WTC11 (cell line): ENCODE results near the gene HPX. TPM values are rescaled to one million over a fixed set of nuclear protein-coding genes. Genes with fewer than 3 reads are reported as not detected.

Experiments
- ATAC-seq: fragments of 200-7000 bp; cut with Tn5 transposase; 2 replicates; pipeline ENCODE4 v1.10.0; 2021; ENCODE audit warnings: mild to moderate bottlenecking, moderate library complexity
- CTCF ChIA-PET: fragments of 300-600 bp; sonication (Branson Sonifier 250); formaldehyde crosslinking; loops from one replicate; lab custom pipeline; 2021; ENCODE audit warnings: antibody characterized with exemption; lab: Charles Lee
- POLR2A ChIA-PET: fragments of 350-600 bp; sonication (Branson Sonifier 250); formaldehyde crosslinking; loops from one replicate; lab custom pipeline; 2021; ENCODE audit warnings: antibody characterized with exemption; lab: Charles Lee
- DNase-seq: peaks from one replicate; pipeline ENCODE4 v3.0.0; 2021; ENCODE audit warnings: low spot score
- H3K27ac Mint-ChIP-seq: 2 replicates; pipeline ENCODE4 v1.8.0; 2021; ENCODE audit warnings: mixed read lengths
- H3K27me3 Mint-ChIP-seq: 2 replicates; pipeline ENCODE4 v1.8.0; 2021; ENCODE audit warnings: low read depth, mild to moderate bottlenecking, moderate library complexity, mixed read lengths
- H3K36me3 Mint-ChIP-seq: 2 replicates; pipeline ENCODE4 v1.8.0; 2021; ENCODE audit warnings: mixed read lengths
- H3K4me1 Mint-ChIP-seq: 2 replicates; pipeline ENCODE4 v1.8.0; 2022; ENCODE audit warnings: mixed read lengths
- H3K4me3 Mint-ChIP-seq: 2 replicates; pipeline ENCODE4 v1.8.0; 2021; ENCODE audit warnings: mild to moderate bottlenecking, moderate library complexity, mixed read lengths
- H3K9me3 Mint-ChIP-seq: 2 replicates; pipeline ENCODE4 v1.8.0; 2021; ENCODE audit warnings: mixed read lengths
- ATF1 ChIP-seq: sonication (generic); formaldehyde crosslinking; IDR thresholded peaks from 2 replicates; pipeline ENCODE4 v1.8.1; 2023; ENCODE audit warnings: mild to moderate bottlenecking, moderate library complexity, missing genetic modification reagents
- ATF6 ChIP-seq: sonication (generic); formaldehyde crosslinking; IDR thresholded peaks from 2 replicates; pipeline ENCODE4 v1.8.1; 2023; ENCODE audit warnings: mild to moderate bottlenecking, missing genetic modification reagents
- EMX1 ChIP-seq: fragments of 250-450 bp; sonication (Bioruptor Pico); IDR thresholded peaks from 2 replicates; pipeline ENCODE4 v1.8.0; 2021; ENCODE audit warnings: mild to moderate bottlenecking
- FOXP1 ChIP-seq: sonication (generic); formaldehyde crosslinking; IDR thresholded peaks from 2 replicates; pipeline ENCODE4 v1.8.0; 2022; ENCODE audit warnings: missing genetic modification reagents, mild to moderate bottlenecking, moderate library complexity, borderline replicate concordance
- GABPB1 ChIP-seq: sonication (generic); formaldehyde crosslinking; IDR thresholded peaks from 2 replicates; pipeline ENCODE4 v1.8.1; 2023; ENCODE audit warnings: mild to moderate bottlenecking, missing genetic modification reagents
- JUN ChIP-seq: sonication (generic); formaldehyde crosslinking; IDR thresholded peaks from 2 replicates; pipeline ENCODE4 v1.8.0; 2023; ENCODE audit warnings: mild to moderate bottlenecking, missing genetic modification reagents
- KAT7 ChIP-seq: sonication (generic); formaldehyde crosslinking; IDR thresholded peaks from 2 replicates; pipeline ENCODE4 v1.8.1; 2023; ENCODE audit warnings: missing genetic modification reagents, mild to moderate bottlenecking, borderline replicate concordance
- NR1H2 ChIP-seq: sonication (generic); formaldehyde crosslinking; IDR thresholded peaks from 2 replicates; pipeline ENCODE4 v1.9.0; 2021; ENCODE audit warnings: mild to moderate bottlenecking, moderate library complexity, missing genetic modification reagents
- SP1 ChIP-seq: sonication (generic); formaldehyde crosslinking; conservative IDR thresholded peaks from 2 replicates; pipeline ENCODE4 v1.8.1; 2022; ENCODE audit warnings: missing genetic modification reagents
- TEAD1 ChIP-seq: sonication (generic); formaldehyde crosslinking; IDR thresholded peaks from 2 replicates; pipeline ENCODE4 v1.8.0; 2022; ENCODE audit warnings: mild to moderate bottlenecking, missing genetic modification reagents
- TP53 ChIP-seq: sonication (generic); formaldehyde crosslinking; IDR thresholded peaks from 2 replicates; pipeline ENCODE4 v1.8.1; 2023; ENCODE audit warnings: mild to moderate bottlenecking, missing genetic modification reagents
- ZNF121 ChIP-seq: sonication (generic); formaldehyde crosslinking; IDR thresholded peaks from 2 replicates; pipeline ENCODE4 v1.8.0; 2023; ENCODE audit warnings: missing genetic modification reagents
- ZNF281 ChIP-seq: sonication (generic); formaldehyde crosslinking; IDR thresholded peaks from 2 replicates; pipeline ENCODE4 v1.8.0; 2023; ENCODE audit warnings: mild to moderate bottlenecking, missing genetic modification reagents
- ZNF317 ChIP-seq: sonication (generic); formaldehyde crosslinking; IDR thresholded peaks from 2 replicates; pipeline ENCODE4 v1.8.1; 2023; ENCODE audit warnings: low read depth, mild to moderate bottlenecking, moderate library complexity, missing genetic modification reagents, borderline replicate concordance
- ZNF416 ChIP-seq: fragments of 250-450 bp; sonication (Bioruptor Pico); IDR thresholded peaks from 2 replicates; pipeline ENCODE4 v1.9.0; 2021; ENCODE audit warnings: mild to moderate bottlenecking, inconsistent platforms
- total RNA-seq: library from RNA; stranded (reverse); gene quantifications from 3 replicates; pipeline ENCODE4 v1.2.3, GENCODE V29; 2021
- TF ChIP-seq, protein P1 (sequence below): sonication (generic); formaldehyde crosslinking; IDR thresholded peaks from 2 replicates; pipeline ENCODE4 v1.8.1; 2022; ENCODE audit warnings: mild to moderate bottlenecking, missing genetic modification reagents, moderate library complexity, borderline replicate concordance
- TF ChIP-seq, protein P2 (sequence below): sonication (generic); formaldehyde crosslinking; IDR thresholded peaks from 2 replicates; pipeline ENCODE4 v1.8.0; 2022; ENCODE audit warnings: mild to moderate bottlenecking, missing genetic modification reagents
- TF ChIP-seq, protein P3 (sequence below): fragments of 250-450 bp; sonication (Bioruptor Pico); IDR thresholded peaks from 2 replicates; pipeline ENCODE4 v2.1.2; 2022; ENCODE audit warnings: mild to moderate bottlenecking, moderate library complexity
- TF ChIP-seq, protein P4 (sequence below): fragments of 250-450 bp; sonication (Bioruptor Pico); IDR thresholded peaks from 2 replicates; pipeline ENCODE4 v1.9.0; 2021; ENCODE audit warnings: mild to moderate bottlenecking

HPX gene
- total RNA-seq, 1 experiment from 2014 or later: 1.7 TPM

GRCh38 chr11:6437423-6437822 lies 3.4 kb downstream of the HPX start (continued):
- TF ChIP-seq, protein P1, sequence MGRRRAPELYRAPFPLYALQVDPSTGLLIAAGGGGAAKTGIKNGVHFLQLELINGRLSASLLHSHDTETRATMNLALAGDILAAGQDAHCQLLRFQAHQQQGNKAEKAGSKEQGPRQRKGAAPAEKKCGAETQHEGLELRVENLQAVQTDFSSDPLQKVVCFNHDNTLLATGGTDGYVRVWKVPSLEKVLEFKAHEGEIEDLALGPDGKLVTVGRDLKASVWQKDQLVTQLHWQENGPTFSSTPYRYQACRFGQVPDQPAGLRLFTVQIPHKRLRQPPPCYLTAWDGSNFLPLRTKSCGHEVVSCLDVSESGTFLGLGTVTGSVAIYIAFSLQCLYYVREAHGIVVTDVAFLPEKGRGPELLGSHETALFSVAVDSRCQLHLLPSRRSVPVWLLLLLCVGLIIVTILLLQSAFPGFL (CRISPR knock-in tag): no peak
- no peak for TF ChIP-seq JUN (CRISPR knock-in tag)
- no peak for TF ChIP-seq FOXP1 (CRISPR knock-in tag)
- TF ChIP-seq ATF6: no peak
- TF ChIP-seq SP1: no peak
- TF ChIP-seq ZNF121 (CRISPR knock-in tag): no peak
- no peak for TF ChIP-seq GABPB1
- TF ChIP-seq TEAD1 (CRISPR knock-in tag): no peak

DNA sequence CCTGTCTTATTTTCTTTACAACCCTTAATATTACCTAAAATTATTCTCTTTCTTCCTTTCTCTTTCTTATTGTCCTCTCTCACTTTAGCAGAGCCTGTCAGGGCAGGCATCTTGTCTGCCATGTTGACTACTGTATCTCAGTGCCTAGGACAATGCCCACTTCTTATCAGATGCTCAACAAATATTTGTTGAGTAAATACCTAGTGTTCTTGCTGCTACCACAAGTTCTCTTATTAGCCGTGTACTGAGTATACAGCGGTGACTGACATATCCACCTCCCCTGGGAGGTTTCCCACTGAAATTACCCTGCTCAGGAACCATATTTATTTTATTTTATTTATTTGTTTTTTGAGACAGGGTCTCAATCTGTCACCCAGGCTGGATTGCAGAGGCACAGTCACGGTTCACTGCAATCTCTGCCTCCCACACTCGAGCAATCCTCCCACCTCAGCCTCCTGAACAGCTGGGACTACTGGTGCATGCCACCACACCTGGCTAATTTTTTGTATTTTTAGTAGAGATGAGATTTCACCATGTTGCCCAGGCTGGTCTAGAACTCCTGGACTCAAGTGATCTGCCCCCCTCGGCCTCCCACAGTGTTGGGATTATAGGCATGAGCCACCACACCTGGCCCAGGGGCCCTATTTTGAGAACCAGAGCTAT lies 6.7 kb downstream of the HPX start:
- Mint-ChIP-seq H3K4me3 (no peak overlapping the region), H3K9me3 (no peaks in the 10 kb centered on the region), H3K36me3 (no peaks in the 10 kb centered on the region), H3K4me1 (no peaks in the 10 kb centered on the region), H3K27me3 (peaks cover 4% of the 10 kb centered on the region), H3K27ac (no peak overlapping the region)
- no peak for DNase-seq
- TF ChIP-seq, protein P2, sequence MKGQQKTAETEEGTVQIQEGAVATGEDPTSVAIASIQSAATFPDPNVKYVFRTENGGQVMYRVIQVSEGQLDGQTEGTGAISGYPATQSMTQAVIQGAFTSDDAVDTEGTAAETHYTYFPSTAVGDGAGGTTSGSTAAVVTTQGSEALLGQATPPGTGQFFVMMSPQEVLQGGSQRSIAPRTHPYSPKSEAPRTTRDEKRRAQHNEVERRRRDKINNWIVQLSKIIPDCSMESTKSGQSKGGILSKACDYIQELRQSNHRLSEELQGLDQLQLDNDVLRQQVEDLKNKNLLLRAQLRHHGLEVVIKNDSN (CRISPR knock-in tag): no peak
- TF ChIP-seq ZNF121 (CRISPR knock-in tag) (no peak), TP53 (CRISPR knock-in tag) (no peak), NR1H2 (no peak), ATF1 (no peak), ZNF416 (CRISPR knock-in tag) (no peak), JUN (CRISPR knock-in tag) (no peak)
- TF ChIP-seq, protein P3, sequence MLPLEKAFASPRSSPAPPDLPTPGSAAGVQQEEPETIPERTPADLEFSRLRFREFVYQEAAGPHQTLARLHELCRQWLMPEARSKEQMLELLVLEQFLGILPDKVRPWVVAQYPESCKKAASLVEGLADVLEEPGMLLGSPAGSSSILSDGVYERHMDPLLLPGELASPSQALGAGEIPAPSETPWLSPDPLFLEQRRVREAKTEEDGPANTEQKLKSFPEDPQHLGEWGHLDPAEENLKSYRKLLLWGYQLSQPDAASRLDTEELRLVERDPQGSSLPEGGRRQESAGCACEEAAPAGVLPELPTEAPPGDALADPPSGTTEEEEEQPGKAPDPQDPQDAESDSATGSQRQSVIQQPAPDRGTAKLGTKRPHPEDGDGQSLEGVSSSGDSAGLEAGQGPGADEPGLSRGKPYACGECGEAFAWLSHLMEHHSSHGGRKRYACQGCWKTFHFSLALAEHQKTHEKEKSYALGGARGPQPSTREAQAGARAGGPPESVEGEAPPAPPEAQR (CRISPR knock-in tag): no peak
- ChIA-PET POLR2A (no interaction called here), CTCF (interaction anchor here (1.1 to 1.2 kb wide), 2 partner anchors 9 kb away, joined by 4 to 8 read pairs; no protein-coding TSS in a partner anchor)
- ATAC-seq: no peak

DNA sequence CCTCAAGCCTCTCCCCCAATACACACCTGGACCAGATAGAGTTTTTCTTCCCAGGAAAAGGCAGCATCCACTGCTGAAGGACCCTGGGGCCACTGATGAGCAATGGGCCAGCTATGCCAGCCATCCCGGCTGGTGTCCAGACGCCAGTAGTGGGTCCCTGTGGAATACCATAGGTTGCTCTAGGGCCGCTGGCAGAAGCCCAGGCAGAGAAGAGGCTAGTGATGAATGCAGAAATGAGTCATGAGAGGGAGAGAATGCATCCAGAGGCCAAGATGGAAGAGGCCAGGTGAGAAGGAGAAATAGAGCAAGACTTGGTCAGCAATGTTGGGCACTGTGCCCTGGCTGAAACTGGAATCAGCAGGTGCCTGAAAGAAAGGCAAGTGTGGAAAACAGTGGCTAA lies 8.9 kb downstream of the HPX start:
- Mint-ChIP-seq H3K4me3 (no peak overlapping the region), H3K27ac (no peak overlapping the region), H3K27me3 (peaks cover 8% of the 10 kb centered on the region), H3K4me1 (peaks cover 7% of the 10 kb centered on the region), H3K36me3 (no peaks in the 10 kb centered on the region), H3K9me3 (no peaks in the 10 kb centered on the region)
- TF ChIP-seq NR1H2 (no peak), ZNF121 (CRISPR knock-in tag) (no peak), ZNF281 (CRISPR knock-in tag) (no peak), KAT7 (CRISPR knock-in tag) (no peak), ZNF317 (CRISPR knock-in tag) (no peak), EMX1 (no peak)
- TF ChIP-seq, protein P4, sequence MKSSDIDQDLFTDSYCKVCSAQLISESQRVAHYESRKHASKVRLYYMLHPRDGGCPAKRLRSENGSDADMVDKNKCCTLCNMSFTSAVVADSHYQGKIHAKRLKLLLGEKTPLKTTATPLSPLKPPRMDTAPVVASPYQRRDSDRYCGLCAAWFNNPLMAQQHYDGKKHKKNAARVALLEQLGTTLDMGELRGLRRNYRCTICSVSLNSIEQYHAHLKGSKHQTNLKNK (CRISPR knock-in tag): no peak
- ChIA-PET CTCF (interaction anchor here (2.7 to 2.9 kb wide), 2 partner anchors 12 to 53 kb away, joined by 21 to 23 read pairs; no protein-coding TSS in a partner anchor), POLR2A (no interaction called here)
- DNase-seq (no peak), ATAC-seq (no peak)
